ENCODE data around the gene MXD3.

MXD3 gene

DNA sequence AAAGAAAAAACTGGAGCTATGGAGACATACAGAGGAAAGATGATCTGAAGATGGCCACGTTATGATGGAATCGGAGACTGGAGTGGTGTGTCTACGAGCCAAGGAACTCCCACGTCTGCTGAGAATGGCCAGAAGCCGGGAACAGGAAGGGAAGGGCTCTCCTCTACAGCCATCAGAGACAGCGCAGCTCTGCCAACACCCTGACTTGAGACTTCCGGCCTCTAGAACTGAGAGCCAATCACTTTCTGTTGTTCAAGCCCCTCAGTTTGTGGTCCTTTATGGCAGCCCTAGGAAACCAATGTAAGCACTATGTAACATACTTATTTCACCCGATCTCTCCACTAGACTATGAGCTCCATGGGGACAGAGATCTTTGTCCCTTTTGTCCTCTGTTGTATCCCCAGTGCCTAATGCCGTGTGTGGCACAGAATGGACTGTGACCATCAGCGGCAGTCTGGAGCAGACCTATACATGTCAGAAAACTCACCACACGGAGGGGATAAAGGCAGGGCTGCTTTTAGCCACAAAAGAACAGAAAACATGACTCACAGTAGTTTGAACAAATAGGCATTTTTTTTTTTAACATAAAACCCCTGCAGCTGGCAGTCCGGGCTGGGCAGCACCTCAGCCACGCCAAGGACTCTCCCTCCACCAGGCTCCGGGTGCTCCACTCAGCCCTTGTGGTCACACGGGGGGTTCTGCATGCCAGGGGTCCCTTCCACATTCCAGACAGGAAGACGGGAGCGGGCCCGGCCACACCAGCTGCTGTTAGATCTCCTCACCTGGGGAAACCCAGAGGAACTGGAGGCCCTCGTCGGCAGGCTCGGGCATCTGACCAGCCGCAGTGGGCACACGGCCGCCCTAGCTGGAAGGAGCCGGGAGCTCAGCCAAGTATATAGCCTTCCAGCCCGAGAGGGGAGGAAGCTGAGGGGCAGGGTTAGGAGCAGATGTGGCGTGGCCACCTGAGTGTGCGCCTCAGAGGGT, 16.1 kb upstream of the MXD3 start:
- Histone ChIP-seq H3K4me1 (ENCODE audit: control insufficient read depth, insufficient read depth, low read length) (no peaks in the 10 kb centered on the region), H3K4me3 (ENCODE audit: low read depth, low read length) (no peak overlapping the region), H3K9me3 (ENCODE audit: control insufficient read depth, insufficient read depth, low read depth, low read length) (no peaks in the 10 kb centered on the region), H3K36me3 (ENCODE audit: control insufficient read depth in 2 of 2, insufficient read depth in 1 of 2, low read length in 2 of 2) (peaks cover 0 to 38% of the 10 kb centered on the region in 2 experiments; a peak in 2 of 3 replicates), H3K27ac (ENCODE audit: extremely low read depth, low read depth, low read length) (0 out of 2 replicates have a peak overlapping the region, but pooled peaks have one; percentile 16)
- ChIA-PET CTCF (interaction anchor here (0.6 to 2.0 kb wide), 6 partner anchors 9 to 207 kb away, joined by 3 to 6 read pairs (median 3); no protein-coding TSS in a partner anchor), POLR2A (interaction anchor here (0.6 to 1.2 kb wide), 3 partner anchors 12 to 98 kb away, joined by 3 read pairs; no protein-coding TSS in a partner anchor)
- no peak for TF ChIP-seq ZNF521 (tag by site-specific recombination; IDR thresholded peaks at IDR 0.05)
- TF ChIP-seq WT1 (tag by site-specific recombination; IDR thresholded peaks at IDR 0.05): no peak
- TF ChIP-seq, protein P1, sequence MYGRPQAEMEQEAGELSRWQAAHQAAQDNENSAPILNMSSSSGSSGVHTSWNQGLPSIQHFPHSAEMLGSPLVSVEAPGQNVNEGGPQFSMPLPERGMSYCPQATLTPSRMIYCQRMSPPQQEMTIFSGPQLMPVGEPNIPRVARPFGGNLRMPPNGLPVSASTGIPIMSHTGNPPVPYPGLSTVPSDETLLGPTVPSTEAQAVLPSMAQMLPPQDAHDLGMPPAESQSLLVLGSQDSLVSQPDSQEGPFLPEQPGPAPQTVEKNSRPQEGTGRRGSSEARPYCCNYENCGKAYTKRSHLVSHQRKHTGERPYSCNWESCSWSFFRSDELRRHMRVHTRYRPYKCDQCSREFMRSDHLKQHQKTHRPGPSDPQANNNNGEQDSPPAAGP (tag by site-specific recombination; IDR thresholded peaks at IDR 0.05): no peak
- TF ChIP-seq ZBTB7A (tag by site-specific recombination; IDR thresholded peaks at IDR 0.05; ENCODE audit: low read depth): no peak
- no peak for TF ChIP-seq ZNF510 (tag by site-specific recombination; IDR thresholded peaks at IDR 0.05; ENCODE audit: insufficient replicate concordance)
- TF ChIP-seq ZNF677 (tag by site-specific recombination; IDR thresholded peaks at IDR 0.05): no peak
- TF ChIP-seq, protein P2, sequence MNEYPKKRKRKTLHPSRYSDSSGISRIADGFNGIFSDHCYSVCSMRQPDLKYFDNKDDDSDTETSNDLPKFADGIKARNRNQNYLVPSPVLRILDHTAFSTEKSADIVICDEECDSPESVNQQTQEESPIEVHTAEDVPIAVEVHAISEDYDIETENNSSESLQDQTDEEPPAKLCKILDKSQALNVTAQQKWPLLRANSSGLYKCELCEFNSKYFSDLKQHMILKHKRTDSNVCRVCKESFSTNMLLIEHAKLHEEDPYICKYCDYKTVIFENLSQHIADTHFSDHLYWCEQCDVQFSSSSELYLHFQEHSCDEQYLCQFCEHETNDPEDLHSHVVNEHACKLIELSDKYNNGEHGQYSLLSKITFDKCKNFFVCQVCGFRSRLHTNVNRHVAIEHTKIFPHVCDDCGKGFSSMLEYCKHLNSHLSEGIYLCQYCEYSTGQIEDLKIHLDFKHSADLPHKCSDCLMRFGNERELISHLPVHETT (tag by site-specific recombination; IDR thresholded peaks at IDR 0.05): no peak
- TF ChIP-seq TRIM28 (IDR thresholded peaks at IDR 0.05; ENCODE audit: borderline replicate concordance, low read length): no peak

DNA sequence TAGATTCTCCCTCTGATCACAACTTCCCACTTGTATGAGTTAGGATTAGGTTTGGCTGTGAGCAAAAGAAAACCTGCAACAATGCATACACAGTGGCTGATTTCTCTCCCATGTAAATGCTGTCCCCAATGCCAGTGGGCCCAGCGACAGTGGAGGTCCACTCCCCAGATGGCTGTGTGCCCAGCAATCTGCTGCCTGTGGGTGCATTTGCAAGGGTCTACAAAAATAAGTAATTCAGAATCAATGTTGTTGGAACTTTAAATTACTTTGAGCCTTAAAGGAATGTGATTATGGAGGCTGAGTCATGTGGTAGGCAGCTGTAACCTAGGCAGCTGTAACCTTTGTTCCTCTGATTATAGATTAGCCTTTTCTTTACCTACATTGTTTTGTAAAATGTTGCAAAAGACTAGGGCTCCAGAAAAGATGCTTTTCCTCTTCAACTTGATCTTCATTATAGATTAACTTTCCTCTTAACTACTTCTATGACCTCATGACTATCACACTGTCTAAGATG, 14.2 kb upstream of the MXD3 start:
- peaks cover 0 to 22% of the 10 kb centered on the region in 2 experiments; a peak in 2 of 3 replicates for H3K36me3 ChIP-seq (ENCODE audit: control insufficient read depth in 2 of 2, insufficient read depth in 1 of 2, low read length in 2 of 2)
- CTCF ChIA-PET: interaction anchor here (1.7 kb wide), 1 partner anchor 10 kb away, joined by 3 read pairs; no protein-coding TSS in a partner anchor
- H3K27ac ChIP-seq (ENCODE audit: extremely low read depth, low read depth, low read length): no peak overlapping the region
- no peak overlapping the region for H3K4me3 ChIP-seq (ENCODE audit: low read depth, low read length)
- no peaks in the 10 kb centered on the region for H3K4me1 ChIP-seq (ENCODE audit: control insufficient read depth, insufficient read depth, low read length)
- POLR2A ChIA-PET: interaction anchor here (0.7 kb wide), 1 partner anchor 795 kb away, joined by 6 read pairs; no protein-coding TSS in a partner anchor
- no peaks in the 10 kb centered on the region for H3K9me3 ChIP-seq (ENCODE audit: control insufficient read depth, insufficient read depth, low read depth, low read length)
- TF ChIP-seq, protein P3, sequence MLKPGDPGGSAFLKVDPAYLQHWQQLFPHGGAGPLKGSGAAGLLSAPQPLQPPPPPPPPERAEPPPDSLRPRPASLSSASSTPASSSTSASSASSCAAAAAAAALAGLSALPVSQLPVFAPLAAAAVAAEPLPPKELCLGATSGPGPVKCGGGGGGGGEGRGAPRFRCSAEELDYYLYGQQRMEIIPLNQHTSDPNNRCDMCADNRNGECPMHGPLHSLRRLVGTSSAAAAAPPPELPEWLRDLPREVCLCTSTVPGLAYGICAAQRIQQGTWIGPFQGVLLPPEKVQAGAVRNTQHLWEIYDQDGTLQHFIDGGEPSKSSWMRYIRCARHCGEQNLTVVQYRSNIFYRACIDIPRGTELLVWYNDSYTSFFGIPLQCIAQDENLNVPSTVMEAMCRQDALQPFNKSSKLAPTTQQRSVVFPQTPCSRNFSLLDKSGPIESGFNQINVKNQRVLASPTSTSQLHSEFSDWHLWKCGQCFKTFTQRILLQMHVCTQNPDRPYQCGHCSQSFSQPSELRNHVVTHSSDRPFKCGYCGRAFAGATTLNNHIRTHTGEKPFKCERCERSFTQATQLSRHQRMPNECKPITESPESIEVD (tag by site-specific recombination; IDR thresholded peaks at IDR 0.05): no peak
- 0 out of 2 replicates have a peak, but pooled peaks have one; percentile 15 for TF ChIP-seq GLIS1 (tag by site-specific recombination; IDR thresholded peaks at IDR 0.05)

DNA sequence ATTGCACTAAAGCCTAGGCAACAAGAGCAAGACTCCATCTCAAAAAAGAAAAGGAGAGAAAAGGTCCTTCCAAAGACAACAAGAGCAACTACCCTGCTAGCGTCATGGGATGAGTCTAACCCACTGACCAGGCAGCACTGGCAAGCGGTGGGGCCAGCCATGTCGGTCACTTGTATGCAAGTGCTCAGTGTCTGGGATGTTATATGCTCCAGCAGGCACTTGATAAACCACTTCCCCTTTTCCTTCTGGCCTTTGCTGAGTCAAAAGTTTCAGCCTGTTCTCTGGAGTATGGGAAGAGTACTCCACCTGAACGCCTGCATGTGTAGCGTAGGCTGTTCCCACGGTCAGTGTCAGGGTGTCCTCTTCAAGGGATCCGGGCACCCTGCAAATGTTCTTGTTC, 9.2 kb upstream of the MXD3 start:
- no peak overlapping the region for H3K27ac ChIP-seq (ENCODE audit: extremely low read depth, low read depth, low read length)
- ChIA-PET POLR2A (no interaction called here), CTCF (interaction anchor here (0.7 kb wide), 2 partner anchors 83 to 84 kb away, joined by 3 read pairs; no protein-coding TSS in a partner anchor)
- no peaks in the 10 kb centered on the region for H3K4me1 ChIP-seq (ENCODE audit: control insufficient read depth, insufficient read depth, low read length)
- no peak overlapping the region for H3K4me3 ChIP-seq (ENCODE audit: low read depth, low read length)
- H3K36me3 ChIP-seq (ENCODE audit: control insufficient read depth in 2 of 2, insufficient read depth in 1 of 2, low read length in 2 of 2): peaks cover 0 to 12% of the 10 kb centered on the region in 2 experiments; a peak in 2 of 3 replicates
- no peaks in the 10 kb centered on the region for H3K9me3 ChIP-seq (ENCODE audit: control insufficient read depth, insufficient read depth, low read depth, low read length)
- TF ChIP-seq ZNF658 (tag by site-specific recombination; IDR thresholded peaks at IDR 0.05) (no peak), ZNF621 (tag by site-specific recombination; IDR thresholded peaks at IDR 0.05) (no peak), ZNF660 (tag by site-specific recombination; IDR thresholded peaks at IDR 0.05) (no peak), ZNF544 (tag by site-specific recombination; IDR thresholded peaks at IDR 0.05) (no peak), ZBTB7A (tag by site-specific recombination; IDR thresholded peaks at IDR 0.05; ENCODE audit: low read depth) (no peak), ZFP3 (tag by site-specific recombination; IDR thresholded peaks at IDR 0.05; ENCODE audit: low read depth) (no peak), ZNF571 (tag by site-specific recombination; IDR thresholded peaks at IDR 0.05) (no peak), ZNF169 (tag by site-specific recombination; IDR thresholded peaks at IDR 0.05) (no peak), OSR2 (tag by site-specific recombination; IDR thresholded peaks at IDR 0.05) (no peak), GLIS2 (tag by site-specific recombination; IDR thresholded peaks at IDR 0.05) (no peak)
- TF ChIP-seq, protein P4, sequence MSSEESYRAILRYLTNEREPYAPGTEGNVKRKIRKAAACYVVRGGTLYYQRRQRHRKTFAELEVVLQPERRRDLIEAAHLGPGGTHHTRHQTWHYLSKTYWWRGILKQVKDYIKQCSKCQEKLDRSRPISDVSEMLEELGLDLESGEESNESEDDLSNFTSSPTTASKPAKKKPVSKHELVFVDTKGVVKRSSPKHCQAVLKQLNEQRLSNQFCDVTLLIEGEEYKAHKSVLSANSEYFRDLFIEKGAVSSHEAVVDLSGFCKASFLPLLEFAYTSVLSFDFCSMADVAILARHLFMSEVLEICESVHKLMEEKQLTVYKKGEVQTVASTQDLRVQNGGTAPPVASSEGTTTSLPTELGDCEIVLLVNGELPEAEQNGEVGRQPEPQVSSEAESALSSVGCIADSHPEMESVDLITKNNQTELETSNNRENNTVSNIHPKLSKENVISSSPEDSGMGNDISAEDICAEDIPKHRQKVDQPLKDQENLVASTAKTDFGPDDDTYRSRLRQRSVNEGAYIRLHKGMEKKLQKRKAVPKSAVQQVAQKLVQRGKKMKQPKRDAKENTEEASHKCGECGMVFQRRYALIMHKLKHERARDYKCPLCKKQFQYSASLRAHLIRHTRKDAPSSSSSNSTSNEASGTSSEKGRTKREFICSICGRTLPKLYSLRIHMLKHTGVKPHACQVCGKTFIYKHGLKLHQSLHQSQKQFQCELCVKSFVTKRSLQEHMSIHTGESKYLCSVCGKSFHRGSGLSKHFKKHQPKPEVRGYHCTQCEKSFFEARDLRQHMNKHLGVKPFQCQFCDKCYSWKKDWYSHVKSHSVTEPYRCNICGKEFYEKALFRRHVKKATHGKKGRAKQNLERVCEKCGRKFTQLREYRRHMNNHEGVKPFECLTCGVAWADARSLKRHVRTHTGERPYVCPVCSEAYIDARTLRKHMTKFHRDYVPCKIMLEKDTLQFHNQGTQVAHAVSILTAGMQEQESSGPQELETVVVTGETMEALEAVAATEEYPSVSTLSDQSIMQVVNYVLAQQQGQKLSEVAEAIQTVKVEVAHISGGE (tag by site-specific recombination; conservative IDR thresholded peaks at IDR 0.05; ENCODE audit: low read depth): no peak
- TF ChIP-seq, protein P1 (tag by site-specific recombination; IDR thresholded peaks at IDR 0.05): no peak
